ENCODE measurements around the gene FTO.

GRCh38 chr16:53745753-53746266 is 41.9 kb downstream of the FTO start:
- TF ChIP-seq, protein P1, sequence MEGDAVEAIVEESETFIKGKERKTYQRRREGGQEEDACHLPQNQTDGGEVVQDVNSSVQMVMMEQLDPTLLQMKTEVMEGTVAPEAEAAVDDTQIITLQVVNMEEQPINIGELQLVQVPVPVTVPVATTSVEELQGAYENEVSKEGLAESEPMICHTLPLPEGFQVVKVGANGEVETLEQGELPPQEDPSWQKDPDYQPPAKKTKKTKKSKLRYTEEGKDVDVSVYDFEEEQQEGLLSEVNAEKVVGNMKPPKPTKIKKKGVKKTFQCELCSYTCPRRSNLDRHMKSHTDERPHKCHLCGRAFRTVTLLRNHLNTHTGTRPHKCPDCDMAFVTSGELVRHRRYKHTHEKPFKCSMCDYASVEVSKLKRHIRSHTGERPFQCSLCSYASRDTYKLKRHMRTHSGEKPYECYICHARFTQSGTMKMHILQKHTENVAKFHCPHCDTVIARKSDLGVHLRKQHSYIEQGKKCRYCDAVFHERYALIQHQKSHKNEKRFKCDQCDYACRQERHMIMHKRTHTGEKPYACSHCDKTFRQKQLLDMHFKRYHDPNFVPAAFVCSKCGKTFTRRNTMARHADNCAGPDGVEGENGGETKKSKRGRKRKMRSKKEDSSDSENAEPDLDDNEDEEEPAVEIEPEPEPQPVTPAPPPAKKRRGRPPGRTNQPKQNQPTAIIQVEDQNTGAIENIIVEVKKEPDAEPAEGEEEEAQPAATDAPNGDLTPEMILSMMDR (IDR thresholded peaks at IDR 0.05): no peak
- TF ChIP-seq EZH2phosphoT487 (IDR thresholded peaks at IDR 0.05) (no peak), EZH2 (IDR thresholded peaks at IDR 0.05) (no peak)
